ENCODE results near the gene CEP85L. TPM values are rescaled to one million over a fixed set of nuclear protein-coding genes. Genes with fewer than 3 reads are reported as not detected.

Gene CEP85L
- total RNA-seq, 1 donor from 2014 or later, result 12.6 TPM

DNA sequence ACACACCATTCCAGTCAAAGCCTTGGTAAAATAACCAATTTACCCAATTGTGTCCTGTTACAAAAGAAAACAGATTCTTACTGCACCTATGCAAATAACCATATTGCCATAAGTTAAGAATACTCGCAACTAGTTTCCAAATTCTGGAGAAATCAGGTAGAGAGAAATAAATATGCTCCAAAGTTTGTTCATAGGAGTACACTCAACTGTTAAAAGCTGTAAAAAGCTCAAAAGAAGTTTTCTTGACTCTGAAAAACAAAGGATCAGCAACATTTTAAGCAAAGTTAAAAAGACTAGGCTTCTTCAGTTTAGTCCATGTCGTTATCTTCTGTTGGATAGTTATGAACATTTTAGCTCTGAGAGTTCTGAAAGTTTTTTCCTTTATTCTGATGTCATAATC is 48.0 kb downstream of the CEP85L start:
- Mint-ChIP-seq H3K27ac (no peak overlapping the region), H3K4me1 (peaks cover 5% of the 10 kb centered on the region), H3K9me3 (peaks cover 26% of the 10 kb centered on the region), H3K4me3 (no peak overlapping the region), H3K36me3 (peaks cover 16% of the 10 kb centered on the region), H3K27me3 (ENCODE audit: insufficient read depth, low read depth) (peaks cover 2% of the 10 kb centered on the region)
- H3K79me2 ChIP-seq (ENCODE audit: low read depth), result no peaks in the 10 kb centered on the region
- DNase-seq (ENCODE audit: low spot score), result no peak
- TF ChIP-seq, protein P1, sequence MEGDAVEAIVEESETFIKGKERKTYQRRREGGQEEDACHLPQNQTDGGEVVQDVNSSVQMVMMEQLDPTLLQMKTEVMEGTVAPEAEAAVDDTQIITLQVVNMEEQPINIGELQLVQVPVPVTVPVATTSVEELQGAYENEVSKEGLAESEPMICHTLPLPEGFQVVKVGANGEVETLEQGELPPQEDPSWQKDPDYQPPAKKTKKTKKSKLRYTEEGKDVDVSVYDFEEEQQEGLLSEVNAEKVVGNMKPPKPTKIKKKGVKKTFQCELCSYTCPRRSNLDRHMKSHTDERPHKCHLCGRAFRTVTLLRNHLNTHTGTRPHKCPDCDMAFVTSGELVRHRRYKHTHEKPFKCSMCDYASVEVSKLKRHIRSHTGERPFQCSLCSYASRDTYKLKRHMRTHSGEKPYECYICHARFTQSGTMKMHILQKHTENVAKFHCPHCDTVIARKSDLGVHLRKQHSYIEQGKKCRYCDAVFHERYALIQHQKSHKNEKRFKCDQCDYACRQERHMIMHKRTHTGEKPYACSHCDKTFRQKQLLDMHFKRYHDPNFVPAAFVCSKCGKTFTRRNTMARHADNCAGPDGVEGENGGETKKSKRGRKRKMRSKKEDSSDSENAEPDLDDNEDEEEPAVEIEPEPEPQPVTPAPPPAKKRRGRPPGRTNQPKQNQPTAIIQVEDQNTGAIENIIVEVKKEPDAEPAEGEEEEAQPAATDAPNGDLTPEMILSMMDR (IDR thresholded peaks at IDR 0.05), result no peak
- TF ChIP-seq EZH2 (IDR thresholded peaks at IDR 0.05) (no peak), EZH2phosphoT487 (IDR thresholded peaks at IDR 0.05) (no peak)
- no peak overlapping the region for H3K27ac ChIP-seq
- H3K36me3 ChIP-seq, result no peaks in the 10 kb centered on the region
- no peaks in the 10 kb centered on the region for H3K9me3 ChIP-seq (ENCODE audit: low read depth)
- H2AFZ ChIP-seq (replicated peaks), result no peak overlapping the region
- H3K4me3 ChIP-seq, result no peak overlapping the region
- no peak overlapping the region for H3K4me2 ChIP-seq
- no peaks in the 10 kb centered on the region for H3K27me3 ChIP-seq
- H3K4me1 ChIP-seq, result no peaks in the 10 kb centered on the region
- no peaks in the 10 kb centered on the region for H3F3A ChIP-seq (ENCODE audit: low read depth)
- no peaks in the 10 kb centered on the region for H4K20me1 ChIP-seq (ENCODE audit: low read depth)
- no peak overlapping the region for H3K9ac ChIP-seq

DNA sequence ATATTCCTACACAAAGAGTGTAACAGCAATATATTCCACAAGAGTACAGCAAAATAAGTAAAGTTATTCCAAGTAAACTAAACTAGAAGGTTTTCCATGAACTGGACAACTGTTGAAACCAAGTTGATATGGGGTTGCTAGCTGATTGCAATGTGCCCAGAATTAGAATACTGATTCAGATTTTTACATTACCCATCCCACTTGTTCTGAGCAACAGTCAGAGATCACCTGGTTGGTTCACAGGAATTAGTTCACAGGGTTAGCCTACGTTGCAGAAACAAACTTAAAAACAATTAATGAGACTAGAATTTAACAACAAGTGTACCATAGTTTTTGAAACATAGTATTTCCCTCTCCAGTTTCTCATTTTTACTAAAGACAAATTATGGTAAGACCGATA is 49.1 kb downstream of the CEP85L start:
- Histone ChIP-seq H3K9ac (no peak overlapping the region), H3K4me3 (no peak overlapping the region), H2AFZ (replicated peaks) (no peak overlapping the region), H3F3A (ENCODE audit: low read depth) (no peaks in the 10 kb centered on the region), H4K20me1 (ENCODE audit: low read depth) (no peaks in the 10 kb centered on the region), H3K27me3 (no peaks in the 10 kb centered on the region), H3K4me2 (no peak overlapping the region), H3K4me1 (no peaks in the 10 kb centered on the region), H3K9me3 (ENCODE audit: low read depth) (no peaks in the 10 kb centered on the region), H3K79me2 (ENCODE audit: low read depth) (no peaks in the 10 kb centered on the region), H3K36me3 (no peaks in the 10 kb centered on the region), H3K27ac (no peak overlapping the region)
- Mint-ChIP-seq H3K27ac (no peak overlapping the region), H3K4me1 (peaks cover 4% of the 10 kb centered on the region), H3K36me3 (peaks cover 14% of the 10 kb centered on the region), H3K27me3 (ENCODE audit: insufficient read depth, low read depth) (peaks cover 2% of the 10 kb centered on the region), H3K9me3 (peaks cover 21% of the 10 kb centered on the region), H3K4me3 (no peak overlapping the region)
- DNase-seq (ENCODE audit: low spot score), result no peak
- TF ChIP-seq, protein P1 (IDR thresholded peaks at IDR 0.05), result no peak
- TF ChIP-seq EZH2phosphoT487 (IDR thresholded peaks at IDR 0.05), result no peak

DNA sequence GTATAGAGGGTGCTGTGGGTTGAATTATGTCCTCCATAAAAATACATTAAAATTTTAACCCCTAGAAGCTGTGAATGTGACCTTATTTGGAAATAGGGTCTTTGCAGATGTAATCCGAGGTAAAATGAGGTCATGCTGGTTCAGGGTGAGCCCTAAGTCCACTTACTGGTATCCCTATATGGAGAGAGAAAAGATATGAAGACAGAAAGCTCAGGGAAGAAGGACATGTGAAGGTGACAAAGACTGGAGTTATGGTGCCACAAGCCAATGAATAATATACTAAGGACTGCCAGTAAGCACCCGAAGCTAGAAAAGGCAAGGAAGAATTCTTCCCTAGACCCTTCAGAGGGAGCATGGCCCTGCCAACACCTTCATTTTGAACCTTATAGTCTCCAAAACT is 53.1 kb downstream of the CEP85L start:
- Histone ChIP-seq H3K27me3 (no peaks in the 10 kb centered on the region), H3F3A (ENCODE audit: low read depth) (no peaks in the 10 kb centered on the region), H3K4me2 (no peak overlapping the region), H3K9me3 (ENCODE audit: low read depth) (no peaks in the 10 kb centered on the region), H3K4me1 (no peaks in the 10 kb centered on the region), H3K9ac (no peak overlapping the region), H2AFZ (replicated peaks) (no peak overlapping the region), H3K4me3 (no peak overlapping the region), H3K36me3 (no peaks in the 10 kb centered on the region), H3K79me2 (ENCODE audit: low read depth) (no peaks in the 10 kb centered on the region), H3K27ac (no peak overlapping the region), H4K20me1 (ENCODE audit: low read depth) (no peaks in the 10 kb centered on the region)
- H3K27ac Mint-ChIP-seq, result no peak overlapping the region
- no peaks in the 10 kb centered on the region for H3K4me1 Mint-ChIP-seq
- DNase-seq (ENCODE audit: low spot score), result no peak
- peaks cover 13% of the 10 kb centered on the region for H3K9me3 Mint-ChIP-seq
- peaks cover 9% of the 10 kb centered on the region for H3K36me3 Mint-ChIP-seq
- no peak overlapping the region for H3K4me3 Mint-ChIP-seq
- no peaks in the 10 kb centered on the region for H3K27me3 Mint-ChIP-seq (ENCODE audit: insufficient read depth, low read depth)
- TF ChIP-seq, protein P1 (IDR thresholded peaks at IDR 0.05), result no peak
- TF ChIP-seq EZH2phosphoT487 (IDR thresholded peaks at IDR 0.05) (no peak), EZH2 (IDR thresholded peaks at IDR 0.05) (no peak)
